SK-N-SH (cell line): ENCODE results near the gene SRGAP3. TPM values are rescaled to one million over a fixed set of nuclear protein-coding genes. Genes with fewer than 3 reads are reported as not detected.

Experiments used
- CTCF ChIA-PET: fragments of 300-600, 350-600 bp; formaldehyde crosslinking; extraction: SDS; loops from one replicate; lab custom pipeline; 2021; lab: Yijun Ruan, JAX
- POLR2A ChIA-PET: fragments of 350-600 bp; sonication (Branson Sonifier 250); formaldehyde crosslinking; extraction: SDS; loops from one replicate; lab custom pipeline; 2020; ENCODE audit warnings: antibody characterized with exemption, inconsistent platforms; lab: Yijun Ruan, JAX
- DNase-seq: peaks from one replicate; pipeline ENCODE4 v3.0.0; 2012
- H2AFZ ChIP-seq: fragments of 200-600 bp; sonication (generic); 2 replicates; pipeline ENCODE4 v1.8.1; 2016; ENCODE audit warnings: antibody characterized with exemption, mild to moderate bottlenecking, low read depth
- H3F3A ChIP-seq: fragments of 200-600 bp; sonication (generic); replicated peaks from 2 replicates; pipeline ENCODE3; 2016; ENCODE audit warnings: antibody characterized with exemption, mild to moderate bottlenecking; ENCODE audit not compliant: insufficient read depth
- H3K27ac ChIP-seq, 2 experiments: fragments of 200-500 bp in 1 of 2; fragments of 200-600 bp in 1 of 2; sonication (Bioruptor generic) in 1 of 2; sonication (generic), shearing (Covaris generic) in 1 of 2; 2 replicates each; pipeline versions ENCODE4 v1.5.1 to v1.6.1; 2014 to 2016; ENCODE audit warnings: low read depth in 2 of 2, inconsistent platforms in 1 of 2, low read length in 1 of 2, mild to moderate bottlenecking in 1 of 2, mixed read lengths in 1 of 2
- H3K27me3 ChIP-seq: fragments of 200-600 bp; sonication (generic), shearing (Covaris generic); 2 replicates; pipeline ENCODE4 v1.6.1; 2016; ENCODE audit warnings: mixed run types; ENCODE audit not compliant: insufficient read depth
- H3K36me3 ChIP-seq, 2 experiments: fragments of 200-500 bp in 1 of 2; fragments of 200-600 bp in 1 of 2; sonication (Bioruptor generic) in 1 of 2; sonication (generic) in 1 of 2; replicated peaks in 1 of 2; 2 replicates each; pipeline versions ENCODE3 to v1.5.1; 2014 to 2016; ENCODE audit warnings: low read length in 1 of 2, mild to moderate bottlenecking in 1 of 2; ENCODE audit not compliant: insufficient read depth in 2 of 2, control insufficient read depth in 1 of 2
- H3K4me1 ChIP-seq, 2 experiments: fragments of 200-500 bp in 1 of 2; fragments of 200-600 bp in 1 of 2; sonication (Bioruptor generic) in 1 of 2; sonication (generic), shearing (Covaris generic) in 1 of 2; 2 replicates each; pipeline versions ENCODE4 v1.5.1 to v1.6.1; 2014 to 2016; ENCODE audit warnings: low read depth in 1 of 2, low read length in 1 of 2, mixed run types in 1 of 2; ENCODE audit not compliant: insufficient read depth in 2 of 2, control insufficient read depth in 1 of 2
- H3K4me2 ChIP-seq: fragments of 200-600 bp; sonication (generic), shearing (Covaris generic); 2 replicates; pipeline ENCODE4 v1.6.1; 2017; ENCODE audit warnings: mixed run types
- H3K4me3 ChIP-seq, 2 experiments: fragments of 200-500 bp in 1 of 2; fragments of 200-600 bp in 1 of 2; sonication (Bioruptor generic) in 1 of 2; sonication (generic), shearing (Covaris generic) in 1 of 2; 2 replicates each; pipeline versions ENCODE4 v1.5.1 to v1.8.1; 2014 to 2016; ENCODE audit warnings: low read depth in 2 of 2, inconsistent platforms in 1 of 2, low read length in 1 of 2, mild to moderate bottlenecking in 1 of 2, mixed read lengths in 1 of 2, moderate library complexity in 1 of 2
- H3K79me2 ChIP-seq: fragments of 200-600 bp; sonication (generic); 2 replicates; pipeline ENCODE4 v1.8.1; 2017; ENCODE audit warnings: mild to moderate bottlenecking; ENCODE audit not compliant: insufficient read depth
- H3K9ac ChIP-seq: fragments of 200-600 bp; sonication (generic); 2 replicates; pipeline ENCODE4 v1.6.1; 2017; ENCODE audit warnings: mixed run types
- H3K9me2 ChIP-seq: fragments of 200-600 bp; sonication (generic); 2 replicates; pipeline ENCODE4 v1.6.1; 2017; ENCODE audit warnings: mixed run types
- H3K9me3 ChIP-seq: fragments of 200-600 bp; sonication (generic); 2 replicates; pipeline ENCODE4 v1.6.1; 2017; ENCODE audit warnings: mixed run types, mild to moderate bottlenecking, moderate library complexity
- H4K20me1 ChIP-seq: fragments of 200-600 bp; sonication (generic); 2 replicates; pipeline ENCODE4 v1.6.1; 2017; ENCODE audit warnings: mild to moderate bottlenecking, mixed run types; ENCODE audit not compliant: insufficient read depth
- CTCF ChIP-seq: fragments of 200-600 bp; sonication (generic); IDR thresholded peaks from 2 replicates; pipeline ENCODE4 v1.6.1; 2017; ENCODE audit warnings: antibody characterized with exemption, mild to moderate bottlenecking, moderate library complexity
- ELF1 ChIP-seq: IDR thresholded peaks from 2 replicates; pipeline ENCODE4 v1.4.0; 2012
- EP300 ChIP-seq, 2 experiments: IDR thresholded peaks; 2 replicates each; pipeline versions ENCODE4 v1.4.0 to v1.6.1; 2012; ENCODE audit warnings: borderline replicate concordance in 1 of 2, low read depth in 1 of 2, low read length in 1 of 2
- GABPA ChIP-seq: IDR thresholded peaks from 2 replicates; pipeline ENCODE4 v1.4.0; 2012; ENCODE audit warnings: low read depth, mild to moderate bottlenecking
- JUND ChIP-seq: IDR thresholded peaks from 2 replicates; pipeline ENCODE4 v1.4.0; 2012
- RCOR1 ChIP-seq: fragments of 150-350 bp; IDR thresholded peaks from 2 replicates; pipeline ENCODE4 v1.6.1; 2017; ENCODE audit warnings: antibody characterized with exemption, low read length
- RFX5 ChIP-seq: IDR thresholded peaks from 2 replicates; pipeline ENCODE4 v1.6.1; 2012; ENCODE audit warnings: mild to moderate bottlenecking, improper control_type of control experiment, low read length
- RXRA ChIP-seq: IDR thresholded peaks from 2 replicates; pipeline ENCODE4 v1.4.0; 2012; ENCODE audit warnings: low read depth, mild to moderate bottlenecking, borderline replicate concordance
- SMC3 ChIP-seq: IDR thresholded peaks from 2 replicates; pipeline ENCODE4 v1.6.1; 2012; ENCODE audit warnings: low read depth, low read length, improper control_type of control experiment
- TAF1 ChIP-seq: IDR thresholded peaks from 2 replicates; pipeline ENCODE4 v1.6.1; 2012; ENCODE audit warnings: low read depth, mild to moderate bottlenecking, low read length, moderate library complexity, borderline replicate concordance
- TEAD4 ChIP-seq: IDR thresholded peaks from 2 replicates; pipeline ENCODE4 v1.4.0; 2012; ENCODE audit warnings: mild to moderate bottlenecking, borderline replicate concordance; ENCODE audit not compliant: insufficient read depth
- WGBS: methylation state at CpG from one replicate; pipeline ENCODE4 v1.1.6; 2017; ENCODE audit warnings: low lambda C conversion rate; 5-methylcytosine and 5-hydroxymethylcytosine counted together
- polyA plus RNA-seq, 3 experiments: library from polyadenylated mRNA; depleted of rRNA; stranded (reverse); fragments of >200 nt; gene quantifications; 2 replicates each; pipeline ENCODE4 v1.2.3, GENCODE V29; 2012

Gene SRGAP3
- polyA plus RNA-seq, 1 of the 3 experiments (the other 2 are of a cell fraction), result 2.8 TPM

GRCh38 chr3:9224490-9224889, 25.0 kb downstream of the SRGAP3 start:
- H3K79me2 ChIP-seq, result no peaks in the 10 kb centered on the region
- no peak overlapping the region for H3K4me2 ChIP-seq
- H3F3A ChIP-seq, result no peaks in the 10 kb centered on the region
- H3K27ac ChIP-seq, result no peak overlapping the region
- no peaks in the 10 kb centered on the region for H3K27me3 ChIP-seq
- ChIA-PET POLR2A (no interaction called here), CTCF (interaction anchor here (2.5 kb wide), 1 partner anchor 77 kb away, joined by 8 read pairs; no protein-coding TSS in a partner anchor)
- WGBS, result 73% methylated on average over 5 of the region's 5 CpGs
- H3K9me2 ChIP-seq, result no peaks in the 10 kb centered on the region
- DNase-seq, result no peak
- H3K36me3 ChIP-seq, result no peaks in the 10 kb centered on the region
- no peak overlapping the region for H2AFZ ChIP-seq
- H3K9me3 ChIP-seq, result no peaks in the 10 kb centered on the region
- peaks cover 0 to 30% of the 10 kb centered on the region in 2 experiments; a peak in 2 of 4 replicates for H3K4me1 ChIP-seq
- H3K9ac ChIP-seq, result no peak overlapping the region
- no peak overlapping the region for H3K4me3 ChIP-seq
- TF ChIP-seq CTCF (peak; percentile 19; the same call in 1 of the 2 replicates), TEAD4 (no peak), SMC3 (no peak), GABPA (no peak), RXRA (no peak)
- H4K20me1 ChIP-seq, result no peaks in the 10 kb centered on the region

GRCh38 chr3:9223672-9224071, 25.8 kb downstream of the SRGAP3 start:
- TF ChIP-seq ELF1, result no peak
- no peak for TF ChIP-seq RFX5
- no peak for TF ChIP-seq TAF1
- no peak for TF ChIP-seq RCOR1
- no peak for TF ChIP-seq RXRA
- TF ChIP-seq EP300 (IDR thresholded peaks at IDR 0.05; ENCODE audit: borderline replicate concordance in 1 of 2, low read depth in 1 of 2, low read length in 1 of 2), result no peak
- no peak for TF ChIP-seq JUND
- TF ChIP-seq, all 33 proteins: peak for 0
- no peak overlapping the region for H3K4me3 ChIP-seq
- no peak overlapping the region for H2AFZ ChIP-seq
- no peak overlapping the region for H3K9ac ChIP-seq
- peaks cover 0 to 26% of the 10 kb centered on the region in 2 experiments; a peak in 1 of 4 replicates for H3K4me1 ChIP-seq
- no peak overlapping the region for H3K4me2 ChIP-seq
- ChIA-PET POLR2A (no interaction called here), CTCF (interaction anchor here (2.5 kb wide), 1 partner anchor 78 kb away, joined by 8 read pairs; no protein-coding TSS in a partner anchor)
- DNase-seq, result peak; percentile 30
- H3K9me3 ChIP-seq, result no peaks in the 10 kb centered on the region
- H3K9me2 ChIP-seq, result no peaks in the 10 kb centered on the region
- WGBS, result 36% methylated on average over 6 of the region's 6 CpGs
- no peaks in the 10 kb centered on the region for H3K79me2 ChIP-seq
- H3F3A ChIP-seq, result no peaks in the 10 kb centered on the region
- no peaks in the 10 kb centered on the region for H4K20me1 ChIP-seq
- H3K27me3 ChIP-seq, result no peaks in the 10 kb centered on the region
- H3K36me3 ChIP-seq, result no peaks in the 10 kb centered on the region
- no peak overlapping the region; a peak in 1 of 4 replicates for H3K27ac ChIP-seq
